GM21390 (cell line): ENCODE results near the gene TRIM42.

Experiments
- ATAC-seq: cut with Tn5 transposase; IDR thresholded peaks from one replicate; pipeline ENCODE4 v1.9.1; 2021; ENCODE audit not compliant: unreplicated experiment

Gene TRIM42

GRCh38 chr3:140677764-140678163 lies at the start of gene TRIM42:
TRIM42 (plus strand) TSS chr3:140678064; CDS start chr3:140678230, 166 bp downstream.
- no peak for ATAC-seq

- ATAC-seq: no peak
Measured at GRCh38 chr3:140628606-140629005, 49.3 kb upstream of the TRIM42 start.

DNA sequence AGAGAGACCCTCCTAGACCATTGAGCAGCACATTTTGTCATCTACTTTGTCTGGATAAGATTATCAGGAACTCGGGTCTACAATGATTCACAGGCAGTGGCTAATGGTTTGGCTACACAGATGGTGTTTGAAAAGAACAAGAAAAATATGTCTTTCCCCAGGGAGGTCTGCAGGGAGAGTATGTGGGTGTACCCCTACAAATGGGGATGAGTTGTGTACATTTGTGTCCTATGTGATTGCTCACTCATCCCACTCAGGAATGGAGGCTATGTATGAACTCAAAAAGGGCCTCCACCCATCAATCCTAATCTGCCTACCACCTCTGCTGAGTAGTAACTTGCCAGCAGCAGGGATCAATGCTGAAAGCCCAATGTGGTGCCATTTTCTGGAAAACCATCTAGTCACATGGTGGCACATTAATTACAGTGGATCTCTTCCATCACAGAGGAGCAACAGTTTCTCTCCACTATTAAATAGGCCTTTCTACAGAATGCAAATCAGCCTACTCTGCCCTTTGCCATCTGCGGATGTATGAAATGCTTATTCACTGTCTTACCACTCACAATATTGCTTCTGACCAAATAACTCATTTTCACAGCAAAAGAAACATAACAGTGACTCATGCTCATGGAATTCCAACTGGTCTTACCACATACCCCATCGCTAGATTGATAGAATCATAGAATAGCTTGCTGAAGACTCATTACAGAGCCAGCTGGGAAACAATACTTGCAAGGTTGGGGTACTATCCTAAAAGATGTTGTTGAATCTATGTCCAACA lies 48.3 kb upstream of the TRIM42 start:
- ATAC-seq: no peak

DNA sequence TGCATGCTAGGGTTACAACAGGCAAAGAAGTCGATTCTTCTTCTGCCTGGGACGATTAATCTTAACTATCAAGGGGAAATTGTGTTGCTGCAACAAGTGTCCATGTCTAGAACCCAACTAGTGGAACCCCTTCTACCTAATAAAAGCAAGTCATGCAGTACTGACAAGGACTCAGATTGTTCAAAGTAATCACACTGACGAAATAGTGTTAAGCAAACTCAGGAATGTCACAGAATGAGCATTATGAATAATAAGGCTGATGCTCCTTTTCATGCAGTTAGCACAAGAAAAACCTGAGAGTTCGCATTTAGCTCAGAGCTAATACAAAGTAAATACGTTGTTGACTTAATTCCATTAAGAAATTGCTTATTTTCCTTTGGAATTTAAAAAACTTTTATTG lies 47.5 kb upstream of the TRIM42 start:
- ATAC-seq: no peak

DNA sequence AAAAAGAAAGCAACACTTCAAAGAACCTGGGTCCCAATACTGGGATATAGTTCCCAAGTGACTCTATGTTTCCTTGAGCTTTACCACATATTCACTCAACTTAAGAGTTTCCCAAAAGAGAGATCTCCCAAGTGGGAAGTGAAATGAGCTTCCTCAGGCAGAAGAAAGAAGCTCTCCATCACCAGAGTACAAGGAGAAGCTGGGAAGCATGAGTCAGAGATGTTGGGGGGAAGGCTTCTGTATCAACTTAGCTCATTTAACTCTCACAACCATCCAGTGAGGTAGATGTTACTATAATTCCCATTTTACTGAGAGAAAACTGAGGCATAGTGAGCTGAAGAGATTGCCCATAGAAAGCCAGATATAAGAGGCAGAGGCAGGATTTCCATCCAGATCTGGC lies 47.0 kb upstream of the TRIM42 start:
- ATAC-seq: no peak

GRCh38 chr3:140635276-140635675 lies 42.6 kb upstream of the TRIM42 start:
- ATAC-seq: no peak

- ATAC-seq: no peak
Measured at GRCh38 chr3:140636406-140637138, 41.3 kb upstream of the TRIM42 start.

GRCh38 chr3:140651287-140651686 lies 26.6 kb upstream of the TRIM42 start:
- no peak for ATAC-seq

DNA sequence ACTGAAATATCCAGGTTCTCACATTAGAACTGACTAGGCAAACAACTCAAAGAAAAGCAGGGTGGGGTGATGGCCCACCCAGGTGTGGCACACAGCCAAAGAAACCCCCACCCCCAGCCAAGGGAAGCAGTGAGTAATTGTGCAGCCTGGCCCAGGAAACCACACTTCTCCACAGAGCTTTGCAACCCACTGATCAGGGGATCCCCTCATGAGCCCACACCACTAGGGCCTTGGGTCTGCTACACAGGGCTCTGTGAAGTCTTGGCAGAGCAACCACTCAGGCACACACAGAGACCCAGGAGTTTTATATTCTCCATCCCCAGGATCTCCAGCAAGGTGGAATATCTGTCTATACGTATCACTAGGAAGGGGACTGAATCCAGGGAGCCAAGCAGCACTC lies 22.2 kb upstream of the TRIM42 start:
- ATAC-seq: no peak

GRCh38 chr3:140664111-140664510 lies 13.8 kb upstream of the TRIM42 start:
- ATAC-seq: no peak

DNA sequence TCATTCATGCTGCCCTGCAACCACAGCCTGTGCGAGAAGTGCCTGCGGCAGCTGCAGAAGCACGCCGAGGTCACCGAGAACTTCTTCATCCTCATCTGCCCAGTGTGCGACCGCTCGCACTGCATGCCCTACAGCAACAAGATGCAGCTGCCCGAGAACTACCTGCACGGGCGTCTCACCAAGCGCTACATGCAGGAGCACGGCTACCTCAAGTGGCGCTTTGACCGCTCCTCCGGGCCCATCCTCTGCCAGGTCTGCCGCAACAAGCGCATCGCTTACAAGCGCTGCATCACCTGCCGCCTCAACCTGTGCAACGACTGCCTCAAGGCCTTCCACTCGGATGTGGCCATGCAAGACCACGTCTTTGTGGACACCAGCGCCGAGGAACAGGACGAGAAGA lies 4.7 kb downstream of the TRIM42 start:
- no peak for ATAC-seq

- ATAC-seq: no peak
Measured at GRCh38 chr3:140686128-140686527, 8.3 kb downstream of the TRIM42 start.

DNA sequence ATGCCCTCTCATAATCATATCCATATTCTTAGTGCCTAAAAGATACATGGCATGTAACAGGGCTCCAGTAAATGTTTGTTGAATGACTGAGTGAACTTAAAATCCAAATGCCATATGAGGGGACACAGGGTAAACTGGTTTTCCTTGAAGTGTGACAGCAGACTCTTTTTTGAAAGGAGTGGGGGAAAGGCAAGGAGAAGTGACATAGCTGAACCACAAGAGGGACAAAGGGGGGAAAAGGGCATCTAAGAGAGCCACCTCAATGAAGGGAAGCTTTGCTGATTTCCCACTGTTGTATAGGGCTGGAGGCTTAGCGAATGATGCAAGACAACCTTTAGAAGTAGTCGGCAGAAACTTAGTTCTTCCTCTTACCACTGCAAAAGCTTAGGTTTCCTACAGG lies 9.1 kb downstream of the TRIM42 start:
- ATAC-seq: no peak

DNA sequence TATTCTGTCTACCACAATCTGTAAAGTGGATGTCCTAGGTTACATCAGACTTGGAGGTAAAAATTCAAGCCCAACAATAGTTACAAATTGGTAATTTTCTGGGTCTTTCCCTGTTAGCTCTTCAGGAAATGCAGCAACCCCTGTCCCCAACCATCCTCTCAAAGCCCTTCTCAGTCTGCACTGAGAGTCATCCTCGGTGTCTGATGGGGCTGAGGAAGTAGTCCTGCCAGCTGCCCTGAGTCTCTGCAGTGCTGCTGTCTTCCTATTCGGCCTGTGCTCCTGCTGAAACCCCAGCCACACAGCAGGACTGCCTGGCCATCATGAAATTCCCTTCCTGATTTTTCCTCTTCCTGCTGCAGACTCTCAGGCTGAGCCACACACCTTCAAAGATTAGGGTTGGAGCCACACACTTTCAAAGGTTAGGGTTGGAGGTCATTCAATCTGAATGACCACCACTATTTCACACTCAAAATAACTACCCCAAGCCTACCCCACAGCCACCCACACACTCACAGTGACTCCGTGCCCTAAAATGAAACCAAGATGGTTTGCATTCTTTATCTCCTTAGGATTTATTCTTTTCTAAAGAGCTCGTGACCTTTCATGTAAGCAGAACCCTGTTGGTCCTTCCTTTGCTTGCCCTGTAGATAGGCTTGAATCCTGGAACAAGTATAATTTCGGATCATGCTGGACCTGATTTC lies 17.6 kb downstream of the TRIM42 start:
- ATAC-seq: no peak

GRCh38 chr3:140699516-140700231 lies 21.8 kb downstream of the TRIM42 start:
- ATAC-seq: no peak

DNA sequence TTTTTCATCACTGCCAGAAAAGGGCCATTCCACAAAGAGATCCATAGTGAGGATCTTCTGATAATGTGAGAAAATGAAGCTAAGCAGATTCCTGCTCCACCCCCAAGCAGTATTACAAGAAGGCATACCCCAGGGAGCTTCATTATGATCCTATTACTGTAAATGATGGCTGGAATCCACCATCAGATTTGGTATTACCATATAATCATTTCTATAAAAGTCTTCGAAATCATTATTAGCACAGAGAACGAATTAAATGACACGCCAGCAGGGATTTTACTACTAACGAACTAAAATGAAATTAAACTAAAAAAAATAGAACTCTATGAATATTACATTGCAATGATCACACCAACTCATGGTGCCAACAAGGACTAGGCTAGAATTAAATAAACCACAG lies 24.4 kb downstream of the TRIM42 start:
- no peak for ATAC-seq

DNA sequence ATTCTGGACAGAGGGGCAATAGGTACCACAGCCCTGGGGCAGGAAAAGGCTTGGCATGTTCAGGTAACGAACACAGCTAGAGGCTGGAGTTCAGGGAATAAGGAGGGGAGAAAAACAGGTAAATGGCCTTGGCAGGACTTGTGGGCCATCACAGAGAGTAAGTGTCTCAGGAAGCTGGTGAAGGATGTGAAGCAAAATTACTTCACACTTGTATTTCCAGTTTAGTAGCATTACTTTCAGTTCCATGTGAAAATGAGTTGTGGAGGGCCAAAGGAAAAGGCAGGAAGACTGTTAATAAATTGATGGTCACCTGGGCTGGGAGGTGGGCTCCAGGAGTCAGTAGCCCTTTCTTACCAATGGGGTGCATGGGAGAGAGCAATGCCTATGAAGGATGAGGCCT lies 25.6 kb downstream of the TRIM42 start:
- ATAC-seq: no peak

GRCh38 chr3:140704733-140705132 lies 26.9 kb downstream of the TRIM42 start:
- no peak for ATAC-seq

DNA sequence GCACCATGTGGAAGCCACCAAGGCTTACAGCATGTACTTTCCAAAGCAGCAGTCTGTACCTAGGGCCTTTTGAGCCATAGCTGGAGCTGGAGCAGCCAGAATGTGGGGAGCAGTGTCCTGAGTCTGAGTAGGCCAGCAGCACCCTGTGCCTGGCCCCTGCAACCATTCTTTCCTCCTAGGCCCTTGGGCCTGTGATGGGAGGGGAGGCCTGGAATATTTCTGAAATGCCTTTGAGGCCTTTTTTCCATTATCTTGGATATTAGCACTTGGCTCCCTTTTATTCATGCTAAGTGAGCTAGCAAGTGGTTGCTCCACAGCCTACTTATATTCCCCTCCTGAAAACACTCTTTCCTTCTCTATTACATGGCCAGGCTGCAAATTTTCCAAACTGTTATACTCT lies 28.1 kb downstream of the TRIM42 start:
- ATAC-seq: no peak

DNA sequence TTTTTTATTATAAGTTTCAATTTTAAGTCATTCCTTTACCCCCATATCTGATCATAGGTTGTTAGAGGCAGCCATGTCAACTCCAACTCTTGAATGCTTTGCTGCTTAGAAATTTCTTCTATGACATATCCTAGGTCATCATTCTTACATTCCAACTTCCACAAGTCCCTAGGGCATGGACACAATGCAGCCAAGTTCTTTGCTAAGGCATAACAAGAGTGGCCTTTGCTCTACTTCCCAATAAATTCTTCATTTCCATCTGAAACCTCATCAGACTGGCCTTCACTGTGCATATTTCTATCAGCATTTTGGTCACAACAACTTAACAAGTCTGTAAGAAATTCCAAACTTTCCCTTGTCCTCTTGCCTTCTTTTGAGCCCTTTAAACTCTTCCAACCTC lies 28.5 kb downstream of the TRIM42 start:
- ATAC-seq: no peak

GRCh38 chr3:140708815-140709214 lies 31.0 kb downstream of the TRIM42 start:
- no peak for ATAC-seq
